Measurements from ENCODE around the gene SHISAL2A.

GRCh38 chr1:52677076-52677806 is 44.3 kb downstream of the SHISAL2A start:
- TF ChIP-seq CTCF (IDR thresholded peaks at IDR 0.05) (no peak), POLR2A (IDR thresholded peaks at IDR 0.05) (no peak)
